Hepatocyte (in vitro differentiated cells): ENCODE results near the gene DBNDD2. TPM values are rescaled to one million over a fixed set of nuclear protein-coding genes. Genes with fewer than 3 reads are reported as not detected.
A peak's percentile ranks its signal among the peaks of the same experiment; 100 is the strongest.

Experiments
- DNase-seq: peaks from one replicate; pipeline ENCODE4 v3.0.0-alpha.2; 2016; ENCODE audit warnings: low spot score
- H2AFZ ChIP-seq: fragments of 200-600 bp; sonication (generic); 2 replicates; pipeline ENCODE4 v1.6.0; 2016; ENCODE audit warnings: antibody characterized with exemption, mild to moderate bottlenecking
- H3K27ac ChIP-seq: fragments of 200-600 bp; sonication (generic); 2 replicates; pipeline ENCODE4 v1.5.1; 2016; ENCODE audit warnings: mild to moderate bottlenecking
- H3K27me3 ChIP-seq: fragments of 200-600 bp; sonication (generic); 2 replicates; pipeline ENCODE4 v1.6.1; 2016
- H3K36me3 ChIP-seq: fragments of 200-600 bp; sonication (generic); replicated peaks from 2 replicates; pipeline ENCODE4 v1.5.1; 2016; ENCODE audit warnings: low read depth; ENCODE audit not compliant: insufficient read depth
- H3K4me1 ChIP-seq: fragments of 200-600 bp; sonication (generic); 2 replicates; pipeline ENCODE4 v1.5.1; 2016; ENCODE audit warnings: mild to moderate bottlenecking, moderate library complexity; ENCODE audit not compliant: insufficient read depth
- H3K4me2 ChIP-seq: fragments of 200-600 bp; sonication (generic); 2 replicates; pipeline ENCODE4 v1.6.0; 2016
- H3K4me3 ChIP-seq: fragments of 200-600 bp; sonication (generic); 2 replicates; pipeline ENCODE4 v1.5.1; 2016; ENCODE audit warnings: mild to moderate bottlenecking
- H3K79me2 ChIP-seq: fragments of 200-600 bp; sonication (generic); 2 replicates; pipeline ENCODE4 v1.6.0; 2017; ENCODE audit warnings: mild to moderate bottlenecking
- H3K9me2 ChIP-seq: fragments of 200-600 bp; sonication (generic); replicated peaks from 2 replicates; pipeline ENCODE4 v1.6.0; 2017; ENCODE audit warnings: mild to moderate bottlenecking; ENCODE audit not compliant: insufficient read depth
- H3K9me3 ChIP-seq: fragments of 200-600 bp; sonication (generic); 2 replicates; pipeline ENCODE4 v1.5.1; 2016; ENCODE audit warnings: low read depth, mild to moderate bottlenecking
- H4K20me1 ChIP-seq: fragments of 200-600 bp; sonication (generic); 2 replicates; pipeline ENCODE4 v1.6.0; 2016; ENCODE audit warnings: mild to moderate bottlenecking; ENCODE audit not compliant: insufficient read depth, poor library complexity, severe bottlenecking
- CTCF ChIP-seq: fragments of 200-600 bp; sonication (generic); IDR thresholded peaks from 2 replicates; pipeline ENCODE4 v1.5.1; 2016; ENCODE audit warnings: antibody characterized with exemption, mild to moderate bottlenecking; ENCODE audit not compliant: poor library complexity
- EZH2 ChIP-seq: fragments of 200-600 bp; sonication (generic); IDR thresholded peaks from 2 replicates; pipeline ENCODE4 v1.6.1; 2016; ENCODE audit warnings: antibody characterized with exemption, mild to moderate bottlenecking, borderline replicate concordance
- EZH2phosphoT487 ChIP-seq: fragments of 200-600 bp; sonication (generic); IDR thresholded peaks from one replicate; pipeline ENCODE4 v1.6.1; 2018; ENCODE audit warnings: antibody characterized with exemption, mild to moderate bottlenecking, low read depth, moderate library complexity; ENCODE audit not compliant: unreplicated experiment, severe bottlenecking
- WGBS: methylation state at CpG from one replicate; pipeline ENCODE4 v1.1.6; 2016; ENCODE audit warnings: low lambda C conversion rate; ENCODE audit errors: missing lambda C conversion rate; 5-methylcytosine and 5-hydroxymethylcytosine counted together
- polyA plus RNA-seq: library from polyadenylated mRNA; unstranded; fragments of >200 nt; fragmentation: Nextera tagmentation; extraction: Ambion mirVana; gene quantifications from 2 replicates; pipeline ENCODE4 v1.2.1, GENCODE V29; 2016
- total RNA-seq: library from RNA; depleted of rRNA; stranded (reverse); fragments of >200 nt; gene quantifications from 2 replicates; pipeline ENCODE4 v1.2.3, GENCODE V29; 2014

Gene DBNDD2
- total and polyA plus RNA-seq, 2 experiments from 2014 or later: 11.1 to 12.8 TPM

- no peak for TF ChIP-seq EZH2
- TF ChIP-seq CTCF: no peak
- TF ChIP-seq EZH2phosphoT487: no peak
- Histone ChIP-seq H3K36me3 (no peaks in the 10 kb centered on the region), H3K27me3 (no peaks in the 10 kb centered on the region), H3K27ac (no peak overlapping the region), H3K79me2 (peaks cover 21% of the 10 kb centered on the region), H3K4me1 (peaks cover 12% of the 10 kb centered on the region), H3K9me2 (no peaks in the 10 kb centered on the region), H4K20me1 (no peaks in the 10 kb centered on the region), H3K4me3 (no peak overlapping the region), H3K9me3 (no peaks in the 10 kb centered on the region), H3K4me2 (no peak overlapping the region), H2AFZ (no peak overlapping the region)
- 85% methylated on average over 3 of the region's 3 CpGs for WGBS
- no peak for DNase-seq
These were observed 5.4 kb downstream of the DBNDD2 start for GRCh38 chr20:45413479-45413878.

- Histone ChIP-seq H2AFZ (peak within 1 kb of the TSS; percentile 90), H3K27me3 (no peaks in the 10 kb centered on the region), H3K9me2 (no peaks in the 10 kb centered on the region), H3K9me3 (no peaks in the 10 kb centered on the region), H4K20me1 (no peaks in the 10 kb centered on the region), H3K4me3 (peak within 1 kb of the TSS; percentile 72), H3K79me2 (peaks cover 21% of the 10 kb centered on the region), H3K36me3 (no peaks in the 10 kb centered on the region), H3K4me2 (peak within 1 kb of the TSS; percentile 82), H3K27ac (peak within 1 kb of the TSS; percentile 75), H3K4me1 (peaks cover 12% of the 10 kb centered on the region)
- 1% methylated on average over 51 of the region's 52 CpGs for WGBS
- no peak for TF ChIP-seq EZH2phosphoT487
- TF ChIP-seq EZH2: no peak
- no peak for TF ChIP-seq CTCF
- DNase-seq: peak; percentile 90
These were observed 7.9 kb downstream of the DBNDD2 start, which contains the start of gene PIGT for GRCh38 chr20:45415822-45416637. TSS of gene PIGT (plus strand) at chr20:45416141. CDS start at chr20:45416157, 16 bp downstream.

GRCh38 chr20:45416917-45417316 is 8.8 kb downstream of the DBNDD2 start:
- 80% methylated on average over 2 of the region's 2 CpGs for WGBS
- Histone ChIP-seq H3K79me2 (peaks cover 21% of the 10 kb centered on the region), H3K27ac (no peak overlapping the region), H3K4me3 (peak overlapping the region; percentile 72), H2AFZ (no peak overlapping the region), H3K4me1 (peaks cover 12% of the 10 kb centered on the region), H3K36me3 (no peaks in the 10 kb centered on the region), H3K4me2 (peak overlapping the region; percentile 82), H3K9me2 (no peaks in the 10 kb centered on the region), H3K9me3 (no peaks in the 10 kb centered on the region), H4K20me1 (no peaks in the 10 kb centered on the region), H3K27me3 (no peaks in the 10 kb centered on the region)
- TF ChIP-seq EZH2 (no peak), CTCF (no peak), EZH2phosphoT487 (no peak)
- DNase-seq: no peak
